Mesenchymal stem cell (in vitro differentiated cells and primary cell): ENCODE measurements around the gene DPYD.

Experiments used
- DNase-seq: peaks from one replicate; pipeline ENCODE4 v3.0.0-alpha.2; 2013
- H2AFZ ChIP-seq: one replicate; pipeline ENCODE4 v1.6.1; 2013; ENCODE audit warnings: low read depth, mild to moderate bottlenecking, control low read depth, inconsistent platforms, low read length, moderate library complexity
- H2AK5ac ChIP-seq: 2 replicates; pipeline ENCODE4 v1.6.1; 2013; ENCODE audit warnings: low read length, moderate library complexity, mild to moderate bottlenecking, inconsistent platforms; ENCODE audit not compliant: severe bottlenecking
- H2BK120ac ChIP-seq: one replicate; pipeline ENCODE4 v1.6.1; 2013; ENCODE audit warnings: low read depth, mild to moderate bottlenecking, inconsistent platforms, low read length, moderate library complexity
- H2BK12ac ChIP-seq, 2 experiments: one replicate each; pipeline ENCODE4 v1.6.1; 2013; ENCODE audit warnings: inconsistent platforms in 2 of 2, low read length in 2 of 2, mild to moderate bottlenecking in 2 of 2, moderate library complexity in 2 of 2, control low read depth in 1 of 2
- H2BK15ac ChIP-seq: one replicate; pipeline ENCODE4 v1.6.1; 2013; ENCODE audit warnings: mild to moderate bottlenecking, low read depth, inconsistent platforms; ENCODE audit not compliant: poor library complexity, severe bottlenecking
- H2BK5ac ChIP-seq: 2 replicates; pipeline ENCODE4 v1.6.1; 2013; ENCODE audit warnings: low read depth, mild to moderate bottlenecking, low read length, control low read depth, inconsistent platforms; ENCODE audit not compliant: poor library complexity, severe bottlenecking
- H3K14ac ChIP-seq, 2 experiments: one replicate each; pipeline ENCODE4 v1.6.1; 2013; ENCODE audit warnings: inconsistent platforms in 2 of 2, low read length in 2 of 2, control low read depth in 1 of 2, mild to moderate bottlenecking in 1 of 2, moderate library complexity in 1 of 2
- H3K18ac ChIP-seq, 2 experiments: one replicate each; pipeline ENCODE4 v1.6.1; 2013; ENCODE audit warnings: inconsistent platforms in 2 of 2, low read length in 2 of 2, control low read depth in 1 of 2, low read depth in 1 of 2, mild to moderate bottlenecking in 1 of 2
- H3K23ac ChIP-seq, 2 experiments: one replicate each; pipeline ENCODE4 v1.6.1; 2013; ENCODE audit warnings: inconsistent platforms in 2 of 2, low read length in 2 of 2, mild to moderate bottlenecking in 2 of 2, moderate library complexity in 2 of 2, control low read depth in 1 of 2
- H3K27ac ChIP-seq: 2 replicates; pipeline ENCODE4 v1.5.1; 2013; ENCODE audit warnings: mild to moderate bottlenecking, moderate library complexity, low read length, control low read depth, inconsistent platforms; ENCODE audit not compliant: poor library complexity, severe bottlenecking
- H3K27me3 ChIP-seq, 2 experiments: 2 replicates each; pipeline versions ENCODE4 v1.6.1 to v1.7.0; 2013; ENCODE audit warnings: low read length in 2 of 2, mild to moderate bottlenecking in 2 of 2, moderate library complexity in 2 of 2, control low read depth in 1 of 2, inconsistent platforms in 1 of 2; ENCODE audit not compliant: control insufficient read depth in 1 of 2, insufficient read depth in 1 of 2
- H3K36me3 ChIP-seq, 2 experiments: 2 replicates each; pipeline versions ENCODE4 v1.6.1 to v1.7.0; 2013; ENCODE audit warnings: low read length in 2 of 2, control low read depth in 1 of 2, inconsistent platforms in 1 of 2, low read depth in 1 of 2, mild to moderate bottlenecking in 1 of 2; ENCODE audit not compliant: insufficient read depth in 2 of 2, control insufficient read depth in 1 of 2
- H3K4ac ChIP-seq, 2 experiments: one replicate each; pipeline ENCODE4 v1.6.1; 2013; ENCODE audit warnings: inconsistent platforms in 2 of 2, low read length in 2 of 2, mild to moderate bottlenecking in 2 of 2, moderate library complexity in 2 of 2, control low read depth in 1 of 2, low read depth in 1 of 2
- H3K4me1 ChIP-seq: 2 replicates; pipeline ENCODE4 v1.6.1; 2013; ENCODE audit warnings: low read depth, low read length, control low read depth; ENCODE audit not compliant: control insufficient read depth, insufficient read depth
- H3K4me2 ChIP-seq: 2 replicates; pipeline ENCODE4 v1.6.1; 2013; ENCODE audit warnings: low read length, mild to moderate bottlenecking, inconsistent platforms; ENCODE audit not compliant: poor library complexity, severe bottlenecking
- H3K4me3 ChIP-seq, 2 experiments: 2 replicates each; pipeline versions ENCODE4 v1.5.1 to v1.7.0; 2013; ENCODE audit warnings: low read length in 2 of 2, mild to moderate bottlenecking in 2 of 2, control low read depth in 1 of 2, low read depth in 1 of 2; ENCODE audit not compliant: insufficient read depth in 1 of 2
- H3K79me1 ChIP-seq: replicated peaks from 2 replicates; pipeline ENCODE4 v1.6.1; 2013; ENCODE audit warnings: mild to moderate bottlenecking, control low read depth, low read length, inconsistent platforms; ENCODE audit not compliant: poor library complexity, severe bottlenecking
- H3K9ac ChIP-seq: 2 replicates; pipeline ENCODE4 v1.7.0; 2013; ENCODE audit warnings: mild to moderate bottlenecking, low read length, moderate library complexity
- H3K9me3 ChIP-seq: 2 replicates; pipeline ENCODE4 v1.7.0; 2013; ENCODE audit warnings: mild to moderate bottlenecking, low read length; ENCODE audit not compliant: control insufficient read depth
- H4K8ac ChIP-seq: one replicate; pipeline ENCODE4 v1.6.1; 2013; ENCODE audit warnings: inconsistent platforms, mild to moderate bottlenecking, low read length, moderate library complexity
- H4K91ac ChIP-seq: one replicate; pipeline ENCODE4 v1.6.1; 2013; ENCODE audit warnings: mild to moderate bottlenecking, low read length, inconsistent platforms
- WGBS: methylation state at CpG from one replicate; pipeline ENCODE4 v1.1.7; 2013; ENCODE audit warnings: mixed read lengths; 5-methylcytosine and 5-hydroxymethylcytosine counted together

The DPYD gene

DNA sequence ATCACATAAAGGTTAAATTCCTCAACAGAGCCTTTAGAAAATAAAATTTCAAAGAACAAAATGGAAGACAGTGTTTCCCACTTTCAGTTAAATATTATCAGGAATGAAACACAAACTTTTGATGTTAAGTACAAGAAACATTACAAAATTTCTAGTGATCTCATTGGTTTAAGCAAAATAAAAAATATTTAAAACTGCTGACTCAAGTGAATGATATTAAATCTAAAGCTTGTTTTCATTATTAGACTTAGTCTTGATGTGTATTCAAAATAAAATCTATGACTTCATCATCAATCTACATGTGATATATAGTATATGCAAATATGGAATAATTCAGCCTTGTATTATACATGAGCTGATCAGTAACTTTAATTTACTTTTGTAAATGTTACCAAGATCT lies 614.3 kb downstream of the DPYD start:
- H2BK120ac ChIP-seq = no peak overlapping the region
- DNase-seq = no peak
- no peak overlapping the region for H3K18ac ChIP-seq
- H2AK5ac ChIP-seq = no peak overlapping the region
- H3K9ac ChIP-seq = no peak overlapping the region
- H3K14ac ChIP-seq = no peak overlapping the region
- H3K36me3 ChIP-seq = peaks cover 0 to 14% of the 10 kb centered on the region in 2 experiments
- H3K23ac ChIP-seq = no peak overlapping the region
- H4K91ac ChIP-seq = no peak overlapping the region
- no peak overlapping the region for H2BK5ac ChIP-seq
- no peak overlapping the region for H3K4ac ChIP-seq
- no peak overlapping the region for H2BK12ac ChIP-seq
- no peaks in the 10 kb centered on the region for H3K4me1 ChIP-seq
- no peak overlapping the region for H3K27ac ChIP-seq
- no peak overlapping the region for H4K8ac ChIP-seq
- no peak overlapping the region for H2AFZ ChIP-seq
- no peaks in the 10 kb centered on the region for H3K27me3 ChIP-seq
- H2BK15ac ChIP-seq = no peak overlapping the region
- no peaks in the 10 kb centered on the region for H3K9me3 ChIP-seq
- no peaks in the 10 kb centered on the region for H3K79me1 ChIP-seq
- H3K4me3 ChIP-seq = no peak overlapping the region
- H3K4me2 ChIP-seq = no peak overlapping the region

DNA sequence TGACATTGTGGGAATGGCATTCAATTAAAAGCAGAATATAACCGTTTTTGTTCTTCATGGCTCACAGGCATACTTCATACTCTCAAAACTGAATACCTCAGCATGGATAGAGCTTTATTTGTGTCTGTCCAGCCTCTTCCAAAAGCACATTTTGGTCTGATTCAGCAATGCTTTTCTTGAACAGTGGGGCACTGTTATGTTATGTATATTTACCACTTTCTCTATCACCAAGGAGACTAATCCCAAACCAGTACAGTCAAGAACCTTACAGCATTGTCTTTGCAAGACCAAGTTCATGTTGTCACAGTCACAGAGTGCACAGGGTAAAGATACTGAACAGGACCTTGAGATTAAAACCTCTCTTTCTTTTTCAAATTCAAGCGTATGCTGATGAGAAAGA lies 616.5 kb downstream of the DPYD start:
- Histone ChIP-seq H2BK15ac (no peak overlapping the region), H3K4me3 (no peak overlapping the region), H3K18ac (no peak overlapping the region), H2AK5ac (no peak overlapping the region), H3K79me1 (no peaks in the 10 kb centered on the region), H3K27me3 (no peaks in the 10 kb centered on the region), H2BK12ac (no peak overlapping the region), H3K14ac (no peak overlapping the region), H3K4me2 (no peak overlapping the region), H2BK5ac (no peak overlapping the region), H4K91ac (no peak overlapping the region), H4K8ac (no peak overlapping the region), H3K9me3 (no peaks in the 10 kb centered on the region), H3K4me1 (no peaks in the 10 kb centered on the region), H3K23ac (no peak overlapping the region), H3K9ac (no peak overlapping the region), H2BK120ac (no peak overlapping the region), H3K36me3 (peaks cover 0 to 14% of the 10 kb centered on the region in 2 experiments), H3K27ac (no peak overlapping the region), H2AFZ (no peak overlapping the region), H3K4ac (no peak overlapping the region)
- WGBS = 86% methylated on average over 1 of the region's 2 CpGs
- peak; percentile 33 for DNase-seq

DNA sequence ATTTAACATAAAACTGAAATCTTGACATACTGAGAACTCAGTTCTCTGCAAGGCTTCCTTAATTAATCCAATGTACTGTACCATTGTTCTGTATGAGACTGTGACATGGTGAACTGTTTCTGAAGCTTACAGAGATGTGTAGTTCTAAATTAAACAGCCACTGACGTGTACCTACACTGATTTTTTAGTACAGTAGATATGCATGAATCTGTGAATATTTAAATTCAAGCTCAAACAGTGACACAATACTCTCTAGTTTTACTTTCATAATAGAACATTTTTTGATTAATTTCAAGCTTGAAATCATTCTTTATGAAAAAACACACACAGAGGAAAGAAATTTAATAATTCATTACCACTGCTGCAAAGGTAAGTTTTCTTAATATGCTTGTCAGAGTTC lies 621.9 kb downstream of the DPYD start:
- H3K4me3 ChIP-seq = no peak overlapping the region
- H2BK120ac ChIP-seq = no peak overlapping the region
- H3K18ac ChIP-seq = no peak overlapping the region
- H3K79me1 ChIP-seq = no peaks in the 10 kb centered on the region
- H2BK15ac ChIP-seq = no peak overlapping the region
- DNase-seq = no peak
- H2AK5ac ChIP-seq = no peak overlapping the region
- no peaks in the 10 kb centered on the region for H3K4me1 ChIP-seq
- H3K4me2 ChIP-seq = no peak overlapping the region
- H3K9ac ChIP-seq = no peak overlapping the region
- no peak overlapping the region for H2AFZ ChIP-seq
- H3K27me3 ChIP-seq = no peaks in the 10 kb centered on the region
- H3K9me3 ChIP-seq = no peaks in the 10 kb centered on the region
- WGBS = no CpG with 5 or more reads among the region's 1 CpG
- no peak overlapping the region for H3K4ac ChIP-seq
- no peak overlapping the region for H3K23ac ChIP-seq
- no peak overlapping the region for H3K27ac ChIP-seq
- H2BK5ac ChIP-seq = no peak overlapping the region
- no peaks in the 10 kb centered on the region for H3K36me3 ChIP-seq
- no peak overlapping the region for H4K91ac ChIP-seq
- H4K8ac ChIP-seq = no peak overlapping the region
- no peak overlapping the region for H3K14ac ChIP-seq
- no peak overlapping the region for H2BK12ac ChIP-seq

DNA sequence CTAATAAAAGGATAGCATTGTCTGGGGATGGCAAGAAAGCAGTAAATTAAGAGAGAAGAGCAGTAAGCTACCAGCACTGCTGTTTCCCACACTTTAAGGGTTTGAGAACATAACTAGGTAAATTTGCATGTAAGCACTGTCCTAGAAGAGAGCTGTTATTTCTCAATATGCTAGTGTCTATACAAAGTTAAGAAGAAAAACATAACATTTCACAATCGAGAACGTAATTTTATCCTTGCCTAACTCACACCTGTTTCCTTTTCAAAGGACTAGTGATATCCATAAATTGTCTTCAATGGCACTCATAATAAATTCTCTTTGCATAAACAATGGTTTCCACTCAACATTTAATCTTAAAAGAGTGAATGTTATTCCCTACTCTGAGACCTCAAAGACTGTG lies 623.2 kb downstream of the DPYD start:
- Histone ChIP-seq H3K27ac (no peak overlapping the region), H3K23ac (no peak overlapping the region), H2BK120ac (no peak overlapping the region), H2BK15ac (no peak overlapping the region), H2AFZ (no peak overlapping the region), H3K9ac (no peak overlapping the region), H3K36me3 (no peaks in the 10 kb centered on the region), H3K9me3 (no peaks in the 10 kb centered on the region), H2AK5ac (no peak overlapping the region), H2BK5ac (no peak overlapping the region), H2BK12ac (no peak overlapping the region), H3K4me2 (no peak overlapping the region), H3K4ac (no peak overlapping the region), H3K14ac (no peak overlapping the region), H3K27me3 (no peaks in the 10 kb centered on the region), H3K4me3 (no peak overlapping the region), H4K91ac (no peak overlapping the region), H3K4me1 (no peaks in the 10 kb centered on the region), H4K8ac (no peak overlapping the region), H3K79me1 (no peaks in the 10 kb centered on the region), H3K18ac (no peak overlapping the region)
- no peak for DNase-seq
- WGBS = 78% methylated on average over 2 of the region's 2 CpGs
